Jurkat, Clone E6-1 (cell line): ENCODE data around the gene RGS21. TPM values are rescaled to one million over a fixed set of nuclear protein-coding genes. Genes with fewer than 3 reads are reported as not detected.
A peak's percentile ranks its signal among the peaks of the same experiment; 100 is the strongest.
"Not testable (repeated sequence)": the region's sequence is repeated elsewhere in the genome, so short reads cannot be mapped to it uniquely, and the experiment has no call there.

Experiments
- DNase-seq: peaks from one replicate; pipeline ENCODE4 v3.0.0-alpha.2; 2011; ENCODE audit warnings: low read depth, low spot score
- H3K4me3 ChIP-seq: 2 replicates; pipeline ENCODE4 v1.5.1; 2011; ENCODE audit warnings: mild to moderate bottlenecking, low read length, control low read depth, moderate library complexity
- polyA plus RNA-seq: library from polyadenylated mRNA; unstranded; fragments of >200 nt; gene quantifications from one replicate; pipeline ENCODE4 v1.2.1, GENCODE V29; 2012; ENCODE audit warnings: missing spikeins; ENCODE audit not compliant: insufficient read length, insufficient read depth

The RGS21 gene
- polyA plus RNA-seq = not detected

GRCh38 chr1:192316942-192317450 lies at the start of gene RGS21:
TSS of gene RGS21 (plus strand) at chr1:192316992. CDS start at chr1:192343037, 26,045 bp downstream.
- DNase-seq = no peak
- no peak within 1 kb of the TSS for H3K4me3 ChIP-seq

GRCh38 chr1:192268468-192269052 lies 48.2 kb upstream of the RGS21 start:
- DNase-seq = no peak
- H3K4me3 ChIP-seq = no peak overlapping the region

- no peak for DNase-seq
- no peak overlapping the region for H3K4me3 ChIP-seq
These were observed 46.4 kb upstream of the RGS21 start for GRCh38 chr1:192270398-192270797.

- no peak overlapping the region for H3K4me3 ChIP-seq
- no peak for DNase-seq
These were observed 44.1 kb upstream of the RGS21 start for GRCh38 chr1:192272732-192273131.

- H3K4me3 ChIP-seq = no peak overlapping the region
- no peak for DNase-seq
These were observed 42.2 kb upstream of the RGS21 start for GRCh38 chr1:192274588-192274987.

- DNase-seq = no peak
- H3K4me3 ChIP-seq = no peak overlapping the region
These were observed 39.2 kb upstream of the RGS21 start for GRCh38 chr1:192277635-192278034.

GRCh38 chr1:192284927-192285326 lies 31.9 kb upstream of the RGS21 start:
- DNase-seq = no peak
- H3K4me3 ChIP-seq = no peak overlapping the region

GRCh38 chr1:192303029-192303428 lies 13.8 kb upstream of the RGS21 start:
- DNase-seq = no peak
- H3K4me3 ChIP-seq = no peak overlapping the region

- H3K4me3 ChIP-seq = not testable (repeated sequence)
- peak; percentile 1 for DNase-seq
These were observed 8.5 kb upstream of the RGS21 start for GRCh38 chr1:192308314-192308713.

- DNase-seq = peak; percentile 6
- no peak overlapping the region for H3K4me3 ChIP-seq
These were observed 5.5 kb upstream of the RGS21 start for GRCh38 chr1:192311281-192311680.

- DNase-seq = no peak
- H3K4me3 ChIP-seq = no peak overlapping the region
These were observed 11.2 kb downstream of the RGS21 start for GRCh38 chr1:192327997-192328396.

GRCh38 chr1:192342842-192343241 lies 26.1 kb downstream of the RGS21 start:
- DNase-seq = no peak
- H3K4me3 ChIP-seq = no peak overlapping the region

- no peak overlapping the region for H3K4me3 ChIP-seq
These were observed 26.6 kb downstream of the RGS21 start for GRCh38 chr1:192343344-192343743.

GRCh38 chr1:192349314-192349713 lies 32.5 kb downstream of the RGS21 start:
- H3K4me3 ChIP-seq = no peak overlapping the region
- no peak for DNase-seq

More at GRCh38 chr1:192343344-192343743, 26.6 kb downstream of the RGS21 start:
- no peak for DNase-seq

GRCh38 chr1:192350356-192350755 lies 33.6 kb downstream of the RGS21 start:
- no peak overlapping the region for H3K4me3 ChIP-seq
- DNase-seq = no peak

- H3K4me3 ChIP-seq = no peak overlapping the region
- DNase-seq = no peak
These were observed 34.8 kb downstream of the RGS21 start for GRCh38 chr1:192351550-192351949.

- H3K4me3 ChIP-seq = no peak overlapping the region
- no peak for DNase-seq
These were observed 41.1 kb downstream of the RGS21 start for GRCh38 chr1:192357924-192358323.

GRCh38 chr1:192358402-192358801 lies 41.6 kb downstream of the RGS21 start:
- no peak overlapping the region for H3K4me3 ChIP-seq
- DNase-seq = no peak

GRCh38 chr1:192358822-192359221 lies 42.0 kb downstream of the RGS21 start:
- no peak for DNase-seq
- H3K4me3 ChIP-seq = no peak overlapping the region

GRCh38 chr1:192363177-192363576 lies 46.4 kb downstream of the RGS21 start:
- no peak overlapping the region for H3K4me3 ChIP-seq
- no peak for DNase-seq

GRCh38 chr1:192367436-192367835 lies 50.6 kb downstream of the RGS21 start:
- no peak overlapping the region for H3K4me3 ChIP-seq

More at GRCh38 chr1:192367436-192367835, 50.6 kb downstream of the RGS21 start:
- no peak for DNase-seq
